GM18867 (cell line): ENCODE results near the gene MSH6.
"Not testable (repeated sequence)": the region's sequence is repeated elsewhere in the genome, so short reads cannot be mapped to it uniquely, and the experiment has no call there.

Experiments
- ATAC-seq: cut with Tn5 transposase; IDR thresholded peaks from one replicate; pipeline ENCODE4 v1.9.1; 2021; ENCODE audit warnings: mild to moderate bottlenecking, moderate library complexity; ENCODE audit not compliant: unreplicated experiment

The MSH6 gene

GRCh38 chr2:47843407-47843806, 60.5 kb downstream of the MSH6 start:
- no peak for ATAC-seq

GRCh38 chr2:47844162-47844561, 61.2 kb downstream of the MSH6 start:
- no peak for ATAC-seq

GRCh38 chr2:47849368-47849767, 66.4 kb downstream of the MSH6 start:
- ATAC-seq: no peak

- no peak for ATAC-seq
These were observed 67.3 kb downstream of the MSH6 start for GRCh38 chr2:47850198-47850597.

- ATAC-seq: not testable (repeated sequence)
These were observed 70.3 kb downstream of the MSH6 start for GRCh38 chr2:47853067-47853777.
